ENCODE data around the gene PDE11A. TPM values are rescaled to one million over a fixed set of nuclear protein-coding genes. Genes with fewer than 3 reads are reported as not detected.

PDE11A gene
- total RNA-seq, 3 donors from 2014 or later: 0.96 to 2.3 (median 2.2) TPM

GRCh38 chr2:177893880-177894279 lies 178.7 kb downstream of the PDE11A start:
- H3K9me3 ChIP-seq: no peaks in the 10 kb centered on the region
- intact Hi-C loops (cut with DNase I; ENCODE audit: low total_unique reads): no loop called here
- no peaks in the 10 kb centered on the region for H3K4me1 ChIP-seq
- no peak for DNase-seq (ENCODE audit: low spot score in 2 of 2)
- H3K27me3 ChIP-seq: no peaks in the 10 kb centered on the region
- no peaks in the 10 kb centered on the region for H3K36me3 ChIP-seq
- no peak for TF ChIP-seq POLR2AphosphoS5 (IDR thresholded peaks at IDR 0.05)
- TF ChIP-seq, protein P1, sequence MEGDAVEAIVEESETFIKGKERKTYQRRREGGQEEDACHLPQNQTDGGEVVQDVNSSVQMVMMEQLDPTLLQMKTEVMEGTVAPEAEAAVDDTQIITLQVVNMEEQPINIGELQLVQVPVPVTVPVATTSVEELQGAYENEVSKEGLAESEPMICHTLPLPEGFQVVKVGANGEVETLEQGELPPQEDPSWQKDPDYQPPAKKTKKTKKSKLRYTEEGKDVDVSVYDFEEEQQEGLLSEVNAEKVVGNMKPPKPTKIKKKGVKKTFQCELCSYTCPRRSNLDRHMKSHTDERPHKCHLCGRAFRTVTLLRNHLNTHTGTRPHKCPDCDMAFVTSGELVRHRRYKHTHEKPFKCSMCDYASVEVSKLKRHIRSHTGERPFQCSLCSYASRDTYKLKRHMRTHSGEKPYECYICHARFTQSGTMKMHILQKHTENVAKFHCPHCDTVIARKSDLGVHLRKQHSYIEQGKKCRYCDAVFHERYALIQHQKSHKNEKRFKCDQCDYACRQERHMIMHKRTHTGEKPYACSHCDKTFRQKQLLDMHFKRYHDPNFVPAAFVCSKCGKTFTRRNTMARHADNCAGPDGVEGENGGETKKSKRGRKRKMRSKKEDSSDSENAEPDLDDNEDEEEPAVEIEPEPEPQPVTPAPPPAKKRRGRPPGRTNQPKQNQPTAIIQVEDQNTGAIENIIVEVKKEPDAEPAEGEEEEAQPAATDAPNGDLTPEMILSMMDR (IDR thresholded peaks at IDR 0.05): no peak
- no peak for TF ChIP-seq POLR2A (IDR thresholded peaks at IDR 0.05)
- no peak overlapping the region for H3K4me3 ChIP-seq
- H3K27ac ChIP-seq: no peak overlapping the region

GRCh38 chr2:177891533-177891932 lies 181.0 kb downstream of the PDE11A start:
- TF ChIP-seq POLR2AphosphoS5 (IDR thresholded peaks at IDR 0.05): no peak
- TF ChIP-seq, protein P1 (IDR thresholded peaks at IDR 0.05): no peak
- no peak for TF ChIP-seq POLR2A (IDR thresholded peaks at IDR 0.05)
- no peak for DNase-seq (ENCODE audit: low spot score in 2 of 2)
- intact Hi-C loops (cut with DNase I; ENCODE audit: low total_unique reads): no loop called here

GRCh38 chr2:177889818-177890460 lies 182.6 kb downstream of the PDE11A start:
- Histone ChIP-seq H3K4me3 (no peak overlapping the region), H3K9me3 (no peaks in the 10 kb centered on the region), H3K27me3 (no peaks in the 10 kb centered on the region), H3K27ac (no peak overlapping the region), H3K4me1 (no peaks in the 10 kb centered on the region), H3K36me3 (no peaks in the 10 kb centered on the region)
- TF ChIP-seq POLR2AphosphoS5 (IDR thresholded peaks at IDR 0.05): no peak
- TF ChIP-seq, protein P1 (IDR thresholded peaks at IDR 0.05): no peak
- TF ChIP-seq POLR2A (IDR thresholded peaks at IDR 0.05): no peak
- DNase-seq (ENCODE audit: low spot score in 2 of 2): no peak
- intact Hi-C loops (cut with DNase I; ENCODE audit: low total_unique reads): no loop called here

More at GRCh38 chr2:177891533-177891932, 181.0 kb downstream of the PDE11A start:
- H3K27me3 ChIP-seq: no peaks in the 10 kb centered on the region
- no peak overlapping the region for H3K27ac ChIP-seq
- no peak overlapping the region for H3K4me3 ChIP-seq
- H3K36me3 ChIP-seq: no peaks in the 10 kb centered on the region
- H3K4me1 ChIP-seq: no peaks in the 10 kb centered on the region
- no peaks in the 10 kb centered on the region for H3K9me3 ChIP-seq

DNA sequence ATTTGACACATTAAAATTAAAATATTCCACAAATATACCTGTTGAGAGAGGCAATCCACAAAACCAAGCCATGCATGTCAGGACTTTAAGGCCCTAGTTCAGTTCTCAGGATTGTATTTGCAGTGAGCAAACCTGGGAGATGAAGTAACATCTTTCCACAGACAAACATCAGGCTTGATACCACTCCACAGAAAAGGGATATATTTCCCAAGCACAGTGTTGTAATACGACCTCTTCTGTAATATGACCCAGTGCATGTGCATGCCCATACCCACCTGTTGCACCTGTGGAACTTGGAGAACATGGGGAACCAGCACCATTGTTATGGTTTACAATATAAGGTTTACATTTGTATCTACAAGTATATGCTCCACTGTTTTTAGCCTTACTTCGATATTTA lies 184.0 kb downstream of the PDE11A start:
- H3K4me3 ChIP-seq: no peak overlapping the region
- TF ChIP-seq POLR2A (IDR thresholded peaks at IDR 0.05) (no peak), POLR2AphosphoS5 (IDR thresholded peaks at IDR 0.05) (no peak)
- TF ChIP-seq, protein P1 (IDR thresholded peaks at IDR 0.05): no peak
- H3K27me3 ChIP-seq: no peaks in the 10 kb centered on the region
- H3K9me3 ChIP-seq: no peaks in the 10 kb centered on the region
- H3K36me3 ChIP-seq: no peaks in the 10 kb centered on the region
- intact Hi-C loops (cut with DNase I; ENCODE audit: low total_unique reads): no loop called here
- DNase-seq (ENCODE audit: low spot score in 2 of 2): no peak
- H3K27ac ChIP-seq: no peak overlapping the region
- no peaks in the 10 kb centered on the region for H3K4me1 ChIP-seq

DNA sequence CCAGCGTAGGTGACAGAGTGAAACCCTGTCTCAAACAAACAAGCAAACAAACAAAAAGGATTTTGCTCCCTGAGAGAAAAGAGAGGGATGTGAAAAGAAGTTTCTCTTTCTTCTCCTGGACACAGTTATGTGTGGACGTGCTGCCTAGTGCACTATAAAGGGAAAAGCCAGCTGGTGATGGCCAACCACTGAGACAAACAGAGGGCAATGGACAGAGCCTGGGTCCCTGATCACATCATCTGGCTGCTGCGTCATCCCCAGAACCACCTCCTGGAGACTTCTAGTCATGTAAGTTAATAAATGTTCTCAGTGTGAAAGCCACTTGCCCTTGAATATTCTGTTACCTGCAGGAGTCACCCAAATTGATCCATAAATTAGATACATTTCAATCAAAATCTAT lies 184.9 kb downstream of the PDE11A start:
- intact Hi-C loops (cut with DNase I; ENCODE audit: low total_unique reads): no loop called here

More for the DNA sequence above, 184.9 kb downstream of the PDE11A start:
- Histone ChIP-seq H3K27ac (no peak overlapping the region), H3K4me1 (no peaks in the 10 kb centered on the region), H3K9me3 (no peaks in the 10 kb centered on the region), H3K36me3 (no peaks in the 10 kb centered on the region), H3K4me3 (no peak overlapping the region), H3K27me3 (no peaks in the 10 kb centered on the region)
- DNase-seq (ENCODE audit: low spot score in 2 of 2): no peak
- TF ChIP-seq, protein P1 (IDR thresholded peaks at IDR 0.05): no peak
- TF ChIP-seq POLR2A (IDR thresholded peaks at IDR 0.05) (no peak), POLR2AphosphoS5 (IDR thresholded peaks at IDR 0.05) (no peak)
